ENCODE measurements around the gene LNX2.
"Not testable (repeated sequence)": the region's sequence is repeated elsewhere in the genome, so short reads cannot be mapped to it uniquely, and the experiment has no call there.

LNX2 gene

GRCh38 chr13:27631665-27632064, 11.3 kb upstream of the LNX2 start:
- Histone ChIP-seq H3K9ac (ENCODE audit: insufficient read length, low read depth) (no peak overlapping the region), H3K4me1 (ENCODE audit: insufficient read depth, insufficient read length) (no peaks in the 10 kb centered on the region), H3K4me3 (ENCODE audit: insufficient read length, low read depth) (no peak overlapping the region), H3K27me3 (ENCODE audit: insufficient read depth, insufficient read length) (no peaks in the 10 kb centered on the region), H3K9me3 (ENCODE audit: insufficient read depth, low read length) (no peaks in the 10 kb centered on the region), H3K36me3 (ENCODE audit: insufficient read depth, insufficient read length, low read length) (peaks cover 4% of the 10 kb centered on the region)
- TF ChIP-seq ZNF274 (IDR thresholded peaks at IDR 0.05; ENCODE audit: low read depth, low read length) (no peak), SUZ12 (IDR thresholded peaks at IDR 0.05; ENCODE audit: extremely low read depth, insufficient read depth, insufficient read length) (no peak), YY1 (IDR thresholded peaks at IDR 0.05; ENCODE audit: insufficient read depth, insufficient read length) (no peak)
- DNase-seq (ENCODE audit: low read depth, low spot score), result no peak

- TF ChIP-seq SUZ12 (IDR thresholded peaks at IDR 0.05; ENCODE audit: extremely low read depth, insufficient read depth, insufficient read length) (no peak), ZNF274 (IDR thresholded peaks at IDR 0.05; ENCODE audit: low read depth, low read length) (no peak), YY1 (IDR thresholded peaks at IDR 0.05; ENCODE audit: insufficient read depth, insufficient read length) (no peak)
- no peak overlapping the region for H3K9ac ChIP-seq (ENCODE audit: insufficient read length, low read depth)
- H3K4me1 ChIP-seq (ENCODE audit: insufficient read depth, insufficient read length), result no peaks in the 10 kb centered on the region
- no peak overlapping the region for H3K4me3 ChIP-seq (ENCODE audit: insufficient read length, low read depth)
- H3K27me3 ChIP-seq (ENCODE audit: insufficient read depth, insufficient read length), result no peaks in the 10 kb centered on the region
- no peak for DNase-seq (ENCODE audit: low read depth, low spot score)
- H3K9me3 ChIP-seq (ENCODE audit: insufficient read depth, low read length), result no peaks in the 10 kb centered on the region
- peaks cover 7% of the 10 kb centered on the region for H3K36me3 ChIP-seq (ENCODE audit: insufficient read depth, insufficient read length, low read length)
Observed at GRCh38 chr13:27631156-27631555, 10.8 kb upstream of the LNX2 start.

GRCh38 chr13:27628766-27629165, 8.4 kb upstream of the LNX2 start:
- H3K27me3 ChIP-seq (ENCODE audit: insufficient read depth, insufficient read length); H3K4me1 ChIP-seq (ENCODE audit: insufficient read depth, insufficient read length); DNase-seq (ENCODE audit: low read depth, low spot score); H3K9me3 ChIP-seq (ENCODE audit: insufficient read depth, low read length); H3K9ac ChIP-seq (ENCODE audit: insufficient read length, low read depth); H3K4me3 ChIP-seq (ENCODE audit: insufficient read length, low read depth): not testable (repeated sequence)
- peaks cover 26% of the 10 kb centered on the region for H3K36me3 ChIP-seq (ENCODE audit: insufficient read depth, insufficient read length, low read length)

- no peaks in the 10 kb centered on the region for H3K27me3 ChIP-seq (ENCODE audit: insufficient read depth, insufficient read length)
- no peak overlapping the region for H3K9ac ChIP-seq (ENCODE audit: insufficient read length, low read depth)
- no peak overlapping the region for H3K4me3 ChIP-seq (ENCODE audit: insufficient read length, low read depth)
- H3K9me3 ChIP-seq (ENCODE audit: insufficient read depth, low read length), result no peaks in the 10 kb centered on the region
- no peak for TF ChIP-seq YY1 (IDR thresholded peaks at IDR 0.05; ENCODE audit: insufficient read depth, insufficient read length)
- TF ChIP-seq ZNF274 (IDR thresholded peaks at IDR 0.05; ENCODE audit: low read depth, low read length), result no peak
- no peak for TF ChIP-seq SUZ12 (IDR thresholded peaks at IDR 0.05; ENCODE audit: extremely low read depth, insufficient read depth, insufficient read length)
- H3K4me1 ChIP-seq (ENCODE audit: insufficient read depth, insufficient read length), result no peaks in the 10 kb centered on the region
- no peak for DNase-seq (ENCODE audit: low read depth, low spot score)
- peaks cover 31% of the 10 kb centered on the region for H3K36me3 ChIP-seq (ENCODE audit: insufficient read depth, insufficient read length, low read length)
Observed at GRCh38 chr13:27628081-27628480, 7.8 kb upstream of the LNX2 start.

- DNase-seq (ENCODE audit: low read depth, low spot score), result no peak
- Histone ChIP-seq H3K36me3 (ENCODE audit: insufficient read depth, insufficient read length, low read length) (peaks cover 32% of the 10 kb centered on the region), H3K27me3 (ENCODE audit: insufficient read depth, insufficient read length) (no peaks in the 10 kb centered on the region), H3K4me3 (ENCODE audit: insufficient read length, low read depth) (no peak overlapping the region), H3K9me3 (ENCODE audit: insufficient read depth, low read length) (no peaks in the 10 kb centered on the region), H3K9ac (ENCODE audit: insufficient read length, low read depth) (no peak overlapping the region), H3K4me1 (ENCODE audit: insufficient read depth, insufficient read length) (no peaks in the 10 kb centered on the region)
- TF ChIP-seq ZNF274 (IDR thresholded peaks at IDR 0.05; ENCODE audit: low read depth, low read length) (no peak), YY1 (IDR thresholded peaks at IDR 0.05; ENCODE audit: insufficient read depth, insufficient read length) (no peak), SUZ12 (IDR thresholded peaks at IDR 0.05; ENCODE audit: extremely low read depth, insufficient read depth, insufficient read length) (no peak)
Observed at GRCh38 chr13:27627380-27627779, 7.1 kb upstream of the LNX2 start.

- Histone ChIP-seq H3K4me1 (ENCODE audit: insufficient read depth, insufficient read length) (no peaks in the 10 kb centered on the region), H3K4me3 (ENCODE audit: insufficient read length, low read depth) (no peak overlapping the region), H3K36me3 (ENCODE audit: insufficient read depth, insufficient read length, low read length) (peaks cover 32% of the 10 kb centered on the region), H3K9me3 (ENCODE audit: insufficient read depth, low read length) (no peaks in the 10 kb centered on the region), H3K9ac (ENCODE audit: insufficient read length, low read depth) (no peak overlapping the region), H3K27me3 (ENCODE audit: insufficient read depth, insufficient read length) (no peaks in the 10 kb centered on the region)
- DNase-seq (ENCODE audit: low read depth, low spot score), result no peak
- TF ChIP-seq ZNF274 (IDR thresholded peaks at IDR 0.05; ENCODE audit: low read depth, low read length) (no peak), YY1 (IDR thresholded peaks at IDR 0.05; ENCODE audit: insufficient read depth, insufficient read length) (no peak), SUZ12 (IDR thresholded peaks at IDR 0.05; ENCODE audit: extremely low read depth, insufficient read depth, insufficient read length) (no peak)
Observed at GRCh38 chr13:27625839-27626238, 5.5 kb upstream of the LNX2 start.

- peaks cover 5% of the 10 kb centered on the region for H3K27me3 ChIP-seq (ENCODE audit: insufficient read depth, insufficient read length)
- no peak overlapping the region for H3K4me3 ChIP-seq (ENCODE audit: insufficient read length, low read depth)
Observed at GRCh38 chr13:27624071-27624470, 3.7 kb upstream of the LNX2 start.

GRCh38 chr13:27622881-27623280, 2.6 kb upstream of the LNX2 start:
- Histone ChIP-seq H3K9ac (ENCODE audit: insufficient read length, low read depth) (no peak overlapping the region), H3K4me1 (ENCODE audit: insufficient read depth, insufficient read length) (no peaks in the 10 kb centered on the region), H3K4me3 (ENCODE audit: insufficient read length, low read depth) (no peak overlapping the region), H3K36me3 (ENCODE audit: insufficient read depth, insufficient read length, low read length) (peaks cover 32% of the 10 kb centered on the region), H3K9me3 (ENCODE audit: insufficient read depth, low read length) (no peaks in the 10 kb centered on the region), H3K27me3 (ENCODE audit: insufficient read depth, insufficient read length) (peaks cover 6% of the 10 kb centered on the region)
- TF ChIP-seq YY1 (IDR thresholded peaks at IDR 0.05; ENCODE audit: insufficient read depth, insufficient read length) (no peak), SUZ12 (IDR thresholded peaks at IDR 0.05; ENCODE audit: extremely low read depth, insufficient read depth, insufficient read length) (no peak), ZNF274 (IDR thresholded peaks at IDR 0.05; ENCODE audit: low read depth, low read length) (no peak)
- no peak for DNase-seq (ENCODE audit: low read depth, low spot score)

More at GRCh38 chr13:27624071-27624470, 3.7 kb upstream of the LNX2 start:
- DNase-seq (ENCODE audit: low read depth, low spot score), result no peak
- Histone ChIP-seq H3K9me3 (ENCODE audit: insufficient read depth, low read length) (no peaks in the 10 kb centered on the region), H3K36me3 (ENCODE audit: insufficient read depth, insufficient read length, low read length) (peaks cover 32% of the 10 kb centered on the region), H3K4me1 (ENCODE audit: insufficient read depth, insufficient read length) (no peaks in the 10 kb centered on the region), H3K9ac (ENCODE audit: insufficient read length, low read depth) (no peak overlapping the region)
- TF ChIP-seq YY1 (IDR thresholded peaks at IDR 0.05; ENCODE audit: insufficient read depth, insufficient read length), result no peak
- TF ChIP-seq ZNF274 (IDR thresholded peaks at IDR 0.05; ENCODE audit: low read depth, low read length), result no peak
- no peak for TF ChIP-seq SUZ12 (IDR thresholded peaks at IDR 0.05; ENCODE audit: extremely low read depth, insufficient read depth, insufficient read length)
